Activated T-cell treated with anti-CD3 and anti-CD28 coated beads, Interleukin-2, amount 50 U/mL, for 24 hours (primary cell): ENCODE results near the gene CISH.

ENCODE experiments used
- DNase-seq: peaks from one replicate; pipeline ENCODE4 v3.0.0-alpha.2; 2020
- H3K27ac Mint-ChIP-seq: 2 replicates; pipeline ENCODE4 v1.8.0; 2020; ENCODE audit warnings: mild to moderate bottlenecking, mixed read lengths
- H3K27me3 Mint-ChIP-seq: 2 replicates; pipeline ENCODE4 v1.8.0; 2020; ENCODE audit warnings: mixed read lengths
- H3K36me3 Mint-ChIP-seq: 2 replicates; pipeline ENCODE4 v1.8.0; 2020; ENCODE audit warnings: low read depth, mixed read lengths
- H3K4me1 Mint-ChIP-seq: 2 replicates; pipeline ENCODE4 v1.8.0; 2020; ENCODE audit warnings: low read depth, mixed read lengths
- H3K4me3 Mint-ChIP-seq: 2 replicates; pipeline ENCODE4 v1.8.0; 2020; ENCODE audit warnings: mild to moderate bottlenecking, moderate library complexity, mixed read lengths
- H3K9me3 Mint-ChIP-seq: 2 replicates; pipeline ENCODE4 v1.8.0; 2020; ENCODE audit warnings: mixed read lengths

Gene CISH

DNA sequence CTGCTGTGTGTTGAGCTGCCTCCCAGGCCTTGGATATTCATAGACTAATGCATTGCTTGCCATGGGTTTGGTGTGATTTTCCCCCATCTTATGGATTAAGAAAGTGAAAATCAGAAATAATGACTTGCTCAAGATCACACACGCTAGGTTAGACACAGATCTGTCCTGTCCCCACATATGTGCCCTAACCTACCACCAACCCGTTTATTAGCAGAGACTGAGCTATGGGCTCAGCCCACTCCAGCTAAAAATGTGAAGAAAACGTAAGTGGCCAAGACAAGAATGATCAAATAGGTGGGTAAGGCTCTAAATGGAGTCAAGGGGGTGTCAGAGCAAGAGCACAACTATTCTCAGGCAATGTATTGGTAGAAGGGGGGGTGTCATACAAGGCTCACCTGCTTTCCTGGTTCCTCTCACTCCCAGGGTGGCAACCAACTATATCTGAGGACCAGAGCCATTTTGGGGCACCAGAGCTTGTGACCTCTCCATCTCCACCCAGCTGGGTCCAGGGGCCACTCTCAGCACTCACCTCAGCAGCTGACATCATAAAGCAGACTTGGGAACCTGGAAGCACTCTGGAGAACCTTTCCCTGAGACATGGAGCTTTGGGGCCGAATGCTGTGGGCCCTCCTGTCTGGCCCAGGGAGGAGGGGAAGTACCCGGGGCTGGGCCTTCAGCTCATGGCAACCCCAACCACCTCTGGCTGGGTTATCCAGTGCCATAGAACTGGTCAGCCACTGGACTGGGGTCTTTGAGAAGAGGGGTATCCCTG, 40.9 kb downstream of the CISH start:
- DNase-seq = peak; percentile 45
- Mint-ChIP-seq H3K4me1 (peaks cover 79% of the 10 kb centered on the region), H3K36me3 (peaks cover 65% of the 10 kb centered on the region), H3K9me3 (no peaks in the 10 kb centered on the region), H3K4me3 (peak overlapping the region; percentile 99), H3K27me3 (no peaks in the 10 kb centered on the region), H3K27ac (peak overlapping the region; percentile 97)

DNA sequence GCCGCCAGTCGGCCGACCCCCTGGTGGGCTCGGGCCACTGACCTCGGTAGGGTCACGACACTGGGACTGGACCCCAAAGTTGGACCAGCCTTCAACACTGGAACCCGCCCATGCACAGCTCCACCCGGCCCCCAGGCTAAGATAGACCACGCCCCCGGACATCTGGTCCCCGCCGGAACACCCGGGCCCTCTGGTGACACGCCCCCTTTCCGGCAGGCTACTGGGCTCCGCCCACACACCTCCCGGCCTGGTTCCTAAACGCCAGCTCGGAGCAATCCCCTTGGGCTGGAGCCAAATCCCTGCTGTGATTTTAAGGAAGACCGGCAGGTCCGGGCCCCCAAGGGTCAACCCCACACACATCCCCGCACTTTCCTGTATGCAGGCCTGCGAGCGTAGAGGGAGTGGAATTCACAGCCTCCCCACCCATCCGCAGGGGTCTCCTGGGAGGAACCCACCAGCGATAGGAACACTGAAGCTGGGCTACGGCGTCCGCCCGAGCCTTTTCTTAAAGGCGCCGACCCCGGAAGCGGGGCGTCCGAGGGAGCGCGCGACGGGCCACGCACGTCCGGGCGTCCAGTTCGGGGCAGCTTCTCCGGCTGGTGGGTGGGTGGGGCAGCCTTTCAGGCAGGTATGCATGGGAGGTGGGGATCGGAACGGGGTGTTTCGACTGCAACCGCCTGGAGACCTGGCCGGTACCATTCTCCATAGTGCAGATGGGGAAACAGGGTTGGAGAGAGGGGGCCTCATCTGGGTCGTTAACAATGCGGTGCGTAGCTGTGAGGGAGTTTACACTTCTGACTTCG, 42.4 kb downstream of the CISH start, which contains the start of gene HEMK1:
TSS of gene HEMK1 (plus strand) at position 576 of the 803 bp plus-strand sequence. CDS start 1,583 bp downstream, outside the sequence.
- Mint-ChIP-seq H3K9me3 (no peaks in the 10 kb centered on the region), H3K27me3 (no peaks in the 10 kb centered on the region), H3K4me3 (peak within 1 kb of the TSS; percentile 99), H3K4me1 (peaks cover 65% of the 10 kb centered on the region), H3K36me3 (peaks cover 50% of the 10 kb centered on the region), H3K27ac (peak within 1 kb of the TSS; percentile 97)
- DNase-seq = peak; percentile 95

DNA sequence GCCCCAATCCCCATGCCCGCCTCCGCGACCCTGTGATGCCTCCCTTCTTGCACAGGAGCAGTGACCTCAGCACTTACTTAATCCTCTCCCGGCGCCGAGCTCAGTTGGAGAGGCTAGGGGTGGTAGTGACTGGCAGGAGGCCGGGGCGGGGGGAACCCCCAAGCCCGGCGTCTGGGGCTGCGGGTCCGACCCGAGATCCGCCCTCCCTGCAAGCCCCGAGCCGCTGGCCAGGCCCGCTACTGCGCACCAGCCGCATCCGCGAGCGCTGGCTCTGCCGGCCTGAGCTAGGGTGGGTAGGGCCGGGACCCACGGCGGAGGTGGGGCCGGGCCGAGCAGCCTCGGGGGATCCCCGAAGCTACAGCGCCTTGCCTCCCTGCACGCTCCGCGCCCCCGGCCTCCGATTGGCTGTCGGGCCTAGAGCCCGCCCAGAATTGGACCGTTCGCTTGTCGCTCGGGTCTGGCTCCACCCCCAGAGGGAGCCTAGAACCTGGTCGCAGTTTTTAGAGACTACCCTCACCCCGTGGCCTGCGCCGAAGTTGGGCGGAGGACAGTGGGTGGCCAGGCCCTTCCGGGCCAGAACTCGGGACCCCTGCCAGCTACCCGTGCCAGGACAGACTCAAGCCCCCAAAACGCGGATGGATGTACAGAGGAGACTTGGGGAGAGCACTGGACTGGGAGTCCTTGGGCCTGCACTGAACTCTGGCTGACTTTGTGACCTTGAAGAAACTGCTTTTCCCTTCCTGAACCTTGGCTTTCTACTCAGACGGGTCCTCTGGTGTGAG, 44.0 kb downstream of the CISH start, which contains the start of gene C3orf18:
TSS of gene C3orf18 (minus strand) at position 362 of the 782 bp plus-strand sequence. CDS start 2,048 bp downstream, outside the sequence.
- Mint-ChIP-seq H3K36me3 (peaks cover 36% of the 10 kb centered on the region), H3K4me1 (peaks cover 58% of the 10 kb centered on the region), H3K27ac (peak within 1 kb of the TSS; percentile 97), H3K9me3 (no peaks in the 10 kb centered on the region), H3K4me3 (peak within 1 kb of the TSS; percentile 99), H3K27me3 (no peaks in the 10 kb centered on the region)
- DNase-seq = peak; percentile 96

DNA sequence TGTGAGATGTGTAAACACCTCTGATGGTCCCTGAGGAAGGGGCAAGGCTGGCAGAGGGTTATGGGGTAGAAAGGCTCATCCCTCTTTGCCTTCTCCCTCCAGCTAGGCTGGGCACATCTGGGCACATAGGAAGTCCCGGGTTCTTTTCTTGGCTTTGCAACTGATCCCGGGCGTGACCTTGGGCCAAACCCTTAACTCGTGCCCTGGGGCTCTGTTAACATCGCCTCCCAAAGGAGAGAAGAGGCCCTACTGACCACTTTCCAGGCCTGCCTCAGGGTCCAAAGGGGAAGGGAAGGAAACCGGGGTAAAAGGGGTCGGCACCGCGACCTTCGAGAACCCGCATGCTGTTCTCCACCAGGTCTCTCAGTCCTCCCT, 44.6 kb downstream of the CISH start:
- peak overlapping the region; percentile 99 for H3K4me3 Mint-ChIP-seq
- peaks cover 31% of the 10 kb centered on the region for H3K36me3 Mint-ChIP-seq
- no peaks in the 10 kb centered on the region for H3K9me3 Mint-ChIP-seq
- H3K27me3 Mint-ChIP-seq = no peaks in the 10 kb centered on the region
- peaks cover 52% of the 10 kb centered on the region for H3K4me1 Mint-ChIP-seq
- DNase-seq = no peak
- peak overlapping the region; percentile 64 for H3K27ac Mint-ChIP-seq

DNA sequence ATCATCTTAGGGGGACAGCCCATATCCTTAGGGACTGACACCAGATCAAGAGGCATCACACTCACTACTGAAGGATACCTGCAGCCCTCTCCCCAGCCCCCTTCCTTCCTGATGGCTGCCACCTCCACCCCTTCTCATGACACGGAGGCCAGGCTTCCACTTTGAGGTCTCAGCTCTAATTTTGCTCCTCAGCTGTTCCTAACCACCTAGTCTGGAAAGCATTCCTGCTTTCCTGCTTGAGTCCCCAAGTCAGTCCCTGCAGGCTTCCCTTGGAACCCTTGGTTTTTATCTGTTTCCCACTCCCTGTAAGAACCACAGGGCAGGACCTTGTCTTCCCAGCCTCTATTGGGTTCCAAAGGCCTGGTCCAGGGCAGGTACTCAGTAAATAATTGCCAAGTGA, 47.3 kb downstream of the CISH start:
- Mint-ChIP-seq H3K27me3 (no peaks in the 10 kb centered on the region), H3K4me1 (peaks cover 32% of the 10 kb centered on the region), H3K27ac (no peak overlapping the region), H3K4me3 (no peak overlapping the region), H3K9me3 (no peaks in the 10 kb centered on the region), H3K36me3 (peaks cover 5% of the 10 kb centered on the region)
- DNase-seq = no peak

DNA sequence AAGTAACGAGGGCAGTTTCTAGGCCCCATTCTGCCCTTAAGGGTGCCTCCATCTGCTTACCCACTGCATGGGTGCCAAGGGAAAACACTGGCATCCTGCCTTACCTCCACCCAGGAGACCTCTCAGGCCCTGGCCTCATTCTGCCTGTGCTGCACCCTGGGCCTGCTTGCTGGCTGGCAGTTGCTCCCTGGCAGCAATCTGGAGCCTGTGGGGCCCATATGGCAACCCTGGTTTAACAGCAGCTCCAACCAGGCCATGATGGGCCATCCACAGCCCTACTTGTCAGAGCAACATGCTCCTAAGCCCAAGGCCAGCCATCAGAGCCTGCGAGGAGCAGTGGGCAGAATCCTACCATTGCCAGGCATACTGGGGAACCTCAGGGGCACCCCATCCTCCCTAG, 47.7 kb downstream of the CISH start:
- Mint-ChIP-seq H3K4me3 (no peak overlapping the region), H3K36me3 (peaks cover 2% of the 10 kb centered on the region), H3K9me3 (no peaks in the 10 kb centered on the region), H3K4me1 (peaks cover 32% of the 10 kb centered on the region), H3K27ac (no peak overlapping the region), H3K27me3 (no peaks in the 10 kb centered on the region)
- no peak for DNase-seq

DNA sequence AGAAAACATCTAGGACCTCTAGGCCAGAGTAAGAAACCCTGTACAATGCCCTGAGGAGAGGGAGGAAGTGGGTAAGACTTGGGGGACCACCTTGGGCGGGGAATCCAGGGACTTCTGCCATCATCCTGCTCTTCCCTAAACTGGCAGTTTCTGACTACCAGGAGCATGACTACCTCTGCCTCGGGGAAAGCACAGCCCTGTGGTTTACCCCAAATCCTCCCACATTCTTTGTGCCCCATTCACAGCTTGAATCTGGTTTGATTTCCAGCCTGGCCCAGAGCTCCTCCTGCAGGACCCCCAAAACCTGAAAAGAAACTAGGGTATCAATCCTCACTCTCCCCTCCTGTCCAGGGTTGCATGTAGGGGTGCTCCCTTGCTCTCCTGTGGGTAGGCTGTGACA, 48.7 kb downstream of the CISH start:
- H3K27ac Mint-ChIP-seq = no peak overlapping the region
- no peaks in the 10 kb centered on the region for H3K9me3 Mint-ChIP-seq
- no peaks in the 10 kb centered on the region for H3K27me3 Mint-ChIP-seq
- no peak for DNase-seq
- peaks cover 28% of the 10 kb centered on the region for H3K4me1 Mint-ChIP-seq
- no peak overlapping the region for H3K4me3 Mint-ChIP-seq
- H3K36me3 Mint-ChIP-seq = peaks cover 2% of the 10 kb centered on the region

DNA sequence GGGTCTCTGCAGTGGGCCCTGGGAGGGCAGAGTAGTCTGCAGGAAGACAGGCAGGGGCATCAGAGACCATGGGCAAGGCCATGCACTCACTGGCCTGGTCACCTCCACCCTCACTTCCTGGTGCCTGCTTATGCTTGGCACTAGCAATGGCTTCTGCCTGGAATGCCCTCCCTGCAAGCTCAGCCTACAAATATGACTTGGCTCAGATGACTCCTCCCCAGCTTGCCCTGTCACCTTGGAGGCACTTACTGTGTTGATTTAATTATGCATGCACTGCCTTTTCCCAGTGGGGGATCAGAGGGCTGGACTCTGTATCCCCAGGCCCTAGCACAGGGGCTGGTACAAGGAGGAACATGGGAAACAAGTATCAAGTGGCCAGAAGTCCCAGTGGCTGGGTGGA, 51.9 kb downstream of the CISH start:
- H3K36me3 Mint-ChIP-seq = no peaks in the 10 kb centered on the region
- no peaks in the 10 kb centered on the region for H3K27me3 Mint-ChIP-seq
- H3K27ac Mint-ChIP-seq = no peak overlapping the region
- no peak for DNase-seq
- no peak overlapping the region for H3K4me3 Mint-ChIP-seq
- no peaks in the 10 kb centered on the region for H3K9me3 Mint-ChIP-seq
- peaks cover 9% of the 10 kb centered on the region for H3K4me1 Mint-ChIP-seq

DNA sequence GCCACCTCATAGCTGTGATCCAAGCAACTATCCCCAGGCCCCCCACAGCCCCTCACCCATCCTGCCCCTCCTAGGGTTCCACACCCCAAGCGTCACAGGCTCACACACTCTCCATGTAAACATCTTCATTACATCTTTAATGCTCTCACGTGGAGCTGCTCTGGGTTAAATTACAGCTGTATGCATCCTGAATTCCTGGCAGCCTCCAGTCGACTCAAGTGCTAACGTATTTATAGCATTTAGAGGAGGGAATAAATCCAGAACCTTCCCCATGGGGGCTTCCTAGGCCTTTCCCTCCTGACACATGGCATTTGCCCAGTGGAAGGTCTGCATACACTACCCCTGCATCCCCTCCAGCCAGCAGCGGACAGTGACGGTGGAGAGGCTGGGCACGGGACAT, 53.7 kb downstream of the CISH start:
- H3K36me3 Mint-ChIP-seq = no peaks in the 10 kb centered on the region
- H3K27me3 Mint-ChIP-seq = no peaks in the 10 kb centered on the region
- no peak overlapping the region for H3K27ac Mint-ChIP-seq
- no peak for DNase-seq
- no peaks in the 10 kb centered on the region for H3K9me3 Mint-ChIP-seq
- peaks cover 1% of the 10 kb centered on the region for H3K4me1 Mint-ChIP-seq
- no peak overlapping the region for H3K4me3 Mint-ChIP-seq

DNA sequence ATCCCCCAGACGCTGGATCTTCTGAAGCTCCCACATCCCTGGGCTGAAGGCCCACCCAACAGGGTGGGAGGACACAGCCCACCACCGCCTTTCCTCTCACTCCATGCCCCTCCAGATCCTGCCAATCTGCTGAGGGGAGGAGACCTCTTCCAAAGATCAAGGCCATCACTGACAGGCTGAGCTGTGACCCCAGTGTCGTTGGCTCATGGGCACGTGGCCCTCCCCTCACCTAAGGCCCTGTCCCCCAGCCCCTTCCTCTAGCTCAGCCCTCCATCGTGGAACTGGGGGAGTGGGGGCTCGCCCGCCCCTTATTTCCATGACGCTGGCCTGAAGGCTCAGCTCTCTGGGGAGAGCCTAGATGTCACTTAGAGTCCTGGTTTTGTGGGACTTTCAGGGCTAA, 54.5 kb downstream of the CISH start:
- no peak overlapping the region for H3K27ac Mint-ChIP-seq
- no peaks in the 10 kb centered on the region for H3K4me1 Mint-ChIP-seq
- H3K27me3 Mint-ChIP-seq = no peaks in the 10 kb centered on the region
- H3K4me3 Mint-ChIP-seq = no peak overlapping the region
- H3K36me3 Mint-ChIP-seq = no peaks in the 10 kb centered on the region
- H3K9me3 Mint-ChIP-seq = no peaks in the 10 kb centered on the region
- no peak for DNase-seq
